B cell (primary cell): ENCODE data around the gene SFXN3.

Source experiments
- EZH2 ChIP-seq: IDR thresholded peaks from 2 replicates; pipeline ENCODE4 v1.6.1; 2012; ENCODE audit warnings: borderline replicate concordance, low read depth, mild to moderate bottlenecking, moderate library complexity, low read length; ENCODE audit not compliant: insufficient read depth, poor library complexity, severe bottlenecking
- TF ChIP-seq, protein P1 (sequence below): fragments of 200-600 bp; IDR thresholded peaks from one replicate; pipeline ENCODE4 v1.8.0; 2022; ENCODE audit warnings: antibody characterized with exemption, mild to moderate bottlenecking

DNA sequence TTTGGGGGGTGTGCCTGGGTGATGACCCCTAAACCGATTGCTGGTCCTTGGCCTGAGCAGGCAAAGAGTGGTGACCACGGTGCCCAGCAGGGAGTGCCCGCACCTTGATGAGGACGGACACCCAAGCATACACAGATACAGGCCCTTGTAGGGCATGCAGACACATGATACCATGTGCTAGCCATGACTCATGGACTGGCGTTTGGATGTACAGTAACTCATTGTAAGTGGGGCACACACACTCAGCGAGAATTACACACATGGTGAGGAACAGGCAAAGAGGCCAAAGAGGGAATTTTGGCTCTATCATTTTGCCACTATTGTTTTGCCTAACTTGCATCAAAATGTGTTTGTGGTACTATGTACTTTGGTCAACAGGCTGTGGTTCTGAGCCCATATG lies 54.8 kb downstream of the SFXN3 start:
- TF ChIP-seq, protein P1, sequence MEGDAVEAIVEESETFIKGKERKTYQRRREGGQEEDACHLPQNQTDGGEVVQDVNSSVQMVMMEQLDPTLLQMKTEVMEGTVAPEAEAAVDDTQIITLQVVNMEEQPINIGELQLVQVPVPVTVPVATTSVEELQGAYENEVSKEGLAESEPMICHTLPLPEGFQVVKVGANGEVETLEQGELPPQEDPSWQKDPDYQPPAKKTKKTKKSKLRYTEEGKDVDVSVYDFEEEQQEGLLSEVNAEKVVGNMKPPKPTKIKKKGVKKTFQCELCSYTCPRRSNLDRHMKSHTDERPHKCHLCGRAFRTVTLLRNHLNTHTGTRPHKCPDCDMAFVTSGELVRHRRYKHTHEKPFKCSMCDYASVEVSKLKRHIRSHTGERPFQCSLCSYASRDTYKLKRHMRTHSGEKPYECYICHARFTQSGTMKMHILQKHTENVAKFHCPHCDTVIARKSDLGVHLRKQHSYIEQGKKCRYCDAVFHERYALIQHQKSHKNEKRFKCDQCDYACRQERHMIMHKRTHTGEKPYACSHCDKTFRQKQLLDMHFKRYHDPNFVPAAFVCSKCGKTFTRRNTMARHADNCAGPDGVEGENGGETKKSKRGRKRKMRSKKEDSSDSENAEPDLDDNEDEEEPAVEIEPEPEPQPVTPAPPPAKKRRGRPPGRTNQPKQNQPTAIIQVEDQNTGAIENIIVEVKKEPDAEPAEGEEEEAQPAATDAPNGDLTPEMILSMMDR = no peak
- no peak for TF ChIP-seq EZH2
